Measurements from ENCODE around the gene FAM120A.

DNA sequence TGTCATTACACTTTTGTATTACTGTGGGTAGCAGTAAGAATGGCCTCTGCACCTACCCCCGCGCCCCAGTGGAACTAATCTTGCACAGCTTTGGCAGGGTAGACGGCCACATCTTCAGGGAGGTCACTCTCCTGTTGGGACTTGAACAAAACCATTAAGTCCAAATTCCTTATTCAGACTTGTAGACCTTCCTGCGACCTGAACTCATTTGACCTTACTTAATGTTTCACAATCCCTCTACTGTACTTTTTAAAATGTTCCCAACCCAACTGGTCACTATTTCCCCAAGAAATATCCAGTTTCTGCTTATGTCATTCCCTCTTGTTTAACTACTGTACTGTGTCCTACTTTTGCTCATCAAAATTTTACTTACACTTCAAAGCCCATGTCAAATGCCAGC, 7.2 kb downstream of the FAM120A start:
- TF ChIP-seq, protein P1, sequence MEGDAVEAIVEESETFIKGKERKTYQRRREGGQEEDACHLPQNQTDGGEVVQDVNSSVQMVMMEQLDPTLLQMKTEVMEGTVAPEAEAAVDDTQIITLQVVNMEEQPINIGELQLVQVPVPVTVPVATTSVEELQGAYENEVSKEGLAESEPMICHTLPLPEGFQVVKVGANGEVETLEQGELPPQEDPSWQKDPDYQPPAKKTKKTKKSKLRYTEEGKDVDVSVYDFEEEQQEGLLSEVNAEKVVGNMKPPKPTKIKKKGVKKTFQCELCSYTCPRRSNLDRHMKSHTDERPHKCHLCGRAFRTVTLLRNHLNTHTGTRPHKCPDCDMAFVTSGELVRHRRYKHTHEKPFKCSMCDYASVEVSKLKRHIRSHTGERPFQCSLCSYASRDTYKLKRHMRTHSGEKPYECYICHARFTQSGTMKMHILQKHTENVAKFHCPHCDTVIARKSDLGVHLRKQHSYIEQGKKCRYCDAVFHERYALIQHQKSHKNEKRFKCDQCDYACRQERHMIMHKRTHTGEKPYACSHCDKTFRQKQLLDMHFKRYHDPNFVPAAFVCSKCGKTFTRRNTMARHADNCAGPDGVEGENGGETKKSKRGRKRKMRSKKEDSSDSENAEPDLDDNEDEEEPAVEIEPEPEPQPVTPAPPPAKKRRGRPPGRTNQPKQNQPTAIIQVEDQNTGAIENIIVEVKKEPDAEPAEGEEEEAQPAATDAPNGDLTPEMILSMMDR (conservative IDR thresholded peaks at IDR 0.05), result no peak
- no peak for TF ChIP-seq ZFX (IDR thresholded peaks at IDR 0.05)

All from C4-2B (cell line).